Stimulated activated CD8-positive, alpha-beta memory T cell treated with anti-CD3 and anti-CD28 coated beads, Interleukin-2, amount 100 ng/mL, for 1 hour (primary cell): Measurements from ENCODE around the gene NDUFS6.

Experiments used
- DNase-seq, 2 donors: peaks; one replicate each; pipeline ENCODE4 v3.0.0-alpha.2; 2020; ENCODE audit warnings: low read depth in 2 of 2

Gene NDUFS6

GRCh38 chr5:1765141-1765879 is 35.9 kb upstream of the NDUFS6 start:
- DNase-seq, result no peak

- no peak for DNase-seq
Measured at GRCh38 chr5:1765880-1766235, 35.3 kb upstream of the NDUFS6 start.

- no peak for DNase-seq
Measured at GRCh38 chr5:1767524-1768282, 33.5 kb upstream of the NDUFS6 start.

GRCh38 chr5:1768283-1769000 is 32.8 kb upstream of the NDUFS6 start:
- no peak for DNase-seq

- DNase-seq, result no peak
Measured at GRCh38 chr5:1769017-1769640, 32.1 kb upstream of the NDUFS6 start.

- DNase-seq, result no peak
Measured at GRCh38 chr5:1769752-1770442, 31.3 kb upstream of the NDUFS6 start.

GRCh38 chr5:1770443-1770802 is 30.8 kb upstream of the NDUFS6 start:
- no peak for DNase-seq

GRCh38 chr5:1771149-1772065 is 29.8 kb upstream of the NDUFS6 start:
- DNase-seq, result no peak

GRCh38 chr5:1772634-1773033 is 28.6 kb upstream of the NDUFS6 start:
- no peak for DNase-seq

GRCh38 chr5:1776831-1777230 is 24.4 kb upstream of the NDUFS6 start:
- no peak for DNase-seq

GRCh38 chr5:1777281-1778137 is 23.7 kb upstream of the NDUFS6 start:
- no peak for DNase-seq

- no peak for DNase-seq
Measured at GRCh38 chr5:1778138-1779020, 22.8 kb upstream of the NDUFS6 start.

GRCh38 chr5:1779021-1779680 is 22.1 kb upstream of the NDUFS6 start:
- DNase-seq, result no peak

- DNase-seq, result no peak
Measured at GRCh38 chr5:1779782-1780613, 21.2 kb upstream of the NDUFS6 start.

- DNase-seq, result no peak
Measured at GRCh38 chr5:1780614-1780930, 20.6 kb upstream of the NDUFS6 start.

- DNase-seq, result no peak
Measured at GRCh38 chr5:1781107-1781506, 20.1 kb upstream of the NDUFS6 start.

GRCh38 chr5:1781726-1782384 is 19.4 kb upstream of the NDUFS6 start:
- DNase-seq, result no peak
